ENCODE data around the gene PALM2AKAP2.

DNA sequence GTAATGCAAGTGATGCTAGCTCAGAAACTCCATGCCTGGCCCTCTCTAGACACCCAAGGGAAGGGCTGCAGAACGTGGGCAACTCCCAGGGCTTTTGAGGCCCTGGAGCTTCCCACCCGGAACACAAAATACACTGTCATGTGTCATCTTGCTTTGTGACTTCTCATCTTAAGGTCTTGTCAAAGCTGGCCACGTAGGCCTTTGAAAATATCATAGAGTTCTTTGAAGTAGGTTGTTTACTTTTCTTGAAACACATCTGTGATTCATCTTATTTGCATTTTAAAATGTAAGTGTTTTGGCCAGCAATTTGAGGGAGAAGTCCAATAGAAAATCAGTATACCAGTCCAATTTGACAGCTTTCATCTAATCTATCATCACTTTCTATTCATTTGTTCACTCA, 40.2 kb upstream of the PALM2AKAP2 start:
- TF ChIP-seq, protein P1, sequence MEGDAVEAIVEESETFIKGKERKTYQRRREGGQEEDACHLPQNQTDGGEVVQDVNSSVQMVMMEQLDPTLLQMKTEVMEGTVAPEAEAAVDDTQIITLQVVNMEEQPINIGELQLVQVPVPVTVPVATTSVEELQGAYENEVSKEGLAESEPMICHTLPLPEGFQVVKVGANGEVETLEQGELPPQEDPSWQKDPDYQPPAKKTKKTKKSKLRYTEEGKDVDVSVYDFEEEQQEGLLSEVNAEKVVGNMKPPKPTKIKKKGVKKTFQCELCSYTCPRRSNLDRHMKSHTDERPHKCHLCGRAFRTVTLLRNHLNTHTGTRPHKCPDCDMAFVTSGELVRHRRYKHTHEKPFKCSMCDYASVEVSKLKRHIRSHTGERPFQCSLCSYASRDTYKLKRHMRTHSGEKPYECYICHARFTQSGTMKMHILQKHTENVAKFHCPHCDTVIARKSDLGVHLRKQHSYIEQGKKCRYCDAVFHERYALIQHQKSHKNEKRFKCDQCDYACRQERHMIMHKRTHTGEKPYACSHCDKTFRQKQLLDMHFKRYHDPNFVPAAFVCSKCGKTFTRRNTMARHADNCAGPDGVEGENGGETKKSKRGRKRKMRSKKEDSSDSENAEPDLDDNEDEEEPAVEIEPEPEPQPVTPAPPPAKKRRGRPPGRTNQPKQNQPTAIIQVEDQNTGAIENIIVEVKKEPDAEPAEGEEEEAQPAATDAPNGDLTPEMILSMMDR (conservative IDR thresholded peaks at IDR 0.05; ENCODE audit: low read depth in 2 of 2): no peak
- TF ChIP-seq EZH2 (IDR thresholded peaks at IDR 0.05; ENCODE audit: low read depth, unreplicated experiment) (no peak), POLR2AphosphoS5 (IDR thresholded peaks at IDR 0.05; ENCODE audit: low read depth) (no peak), JUNB (IDR thresholded peaks at IDR 0.05; ENCODE audit: unreplicated experiment) (no peak), EZH2phosphoT487 (IDR thresholded peaks at IDR 0.05; ENCODE audit: unreplicated experiment) (no peak), ZNF114 (CRISPR knock-in tag; IDR thresholded peaks at IDR 0.05) (no peak), CREB1 (CRISPR knock-in tag; IDR thresholded peaks at IDR 0.05; ENCODE audit: low read depth) (no peak), NANOG (IDR thresholded peaks at IDR 0.05; ENCODE audit: borderline replicate concordance) (no peak), ZNF331 (CRISPR knock-in tag; IDR thresholded peaks at IDR 0.05; ENCODE audit: low read depth) (no peak)
- TF ChIP-seq, protein P2, sequence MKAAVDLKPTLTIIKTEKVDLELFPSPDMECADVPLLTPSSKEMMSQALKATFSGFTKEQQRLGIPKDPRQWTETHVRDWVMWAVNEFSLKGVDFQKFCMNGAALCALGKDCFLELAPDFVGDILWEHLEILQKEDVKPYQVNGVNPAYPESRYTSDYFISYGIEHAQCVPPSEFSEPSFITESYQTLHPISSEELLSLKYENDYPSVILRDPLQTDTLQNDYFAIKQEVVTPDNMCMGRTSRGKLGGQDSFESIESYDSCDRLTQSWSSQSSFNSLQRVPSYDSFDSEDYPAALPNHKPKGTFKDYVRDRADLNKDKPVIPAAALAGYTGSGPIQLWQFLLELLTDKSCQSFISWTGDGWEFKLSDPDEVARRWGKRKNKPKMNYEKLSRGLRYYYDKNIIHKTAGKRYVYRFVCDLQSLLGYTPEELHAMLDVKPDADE (IDR thresholded peaks at IDR 0.05): no peak
- TF ChIP-seq, protein P3, sequence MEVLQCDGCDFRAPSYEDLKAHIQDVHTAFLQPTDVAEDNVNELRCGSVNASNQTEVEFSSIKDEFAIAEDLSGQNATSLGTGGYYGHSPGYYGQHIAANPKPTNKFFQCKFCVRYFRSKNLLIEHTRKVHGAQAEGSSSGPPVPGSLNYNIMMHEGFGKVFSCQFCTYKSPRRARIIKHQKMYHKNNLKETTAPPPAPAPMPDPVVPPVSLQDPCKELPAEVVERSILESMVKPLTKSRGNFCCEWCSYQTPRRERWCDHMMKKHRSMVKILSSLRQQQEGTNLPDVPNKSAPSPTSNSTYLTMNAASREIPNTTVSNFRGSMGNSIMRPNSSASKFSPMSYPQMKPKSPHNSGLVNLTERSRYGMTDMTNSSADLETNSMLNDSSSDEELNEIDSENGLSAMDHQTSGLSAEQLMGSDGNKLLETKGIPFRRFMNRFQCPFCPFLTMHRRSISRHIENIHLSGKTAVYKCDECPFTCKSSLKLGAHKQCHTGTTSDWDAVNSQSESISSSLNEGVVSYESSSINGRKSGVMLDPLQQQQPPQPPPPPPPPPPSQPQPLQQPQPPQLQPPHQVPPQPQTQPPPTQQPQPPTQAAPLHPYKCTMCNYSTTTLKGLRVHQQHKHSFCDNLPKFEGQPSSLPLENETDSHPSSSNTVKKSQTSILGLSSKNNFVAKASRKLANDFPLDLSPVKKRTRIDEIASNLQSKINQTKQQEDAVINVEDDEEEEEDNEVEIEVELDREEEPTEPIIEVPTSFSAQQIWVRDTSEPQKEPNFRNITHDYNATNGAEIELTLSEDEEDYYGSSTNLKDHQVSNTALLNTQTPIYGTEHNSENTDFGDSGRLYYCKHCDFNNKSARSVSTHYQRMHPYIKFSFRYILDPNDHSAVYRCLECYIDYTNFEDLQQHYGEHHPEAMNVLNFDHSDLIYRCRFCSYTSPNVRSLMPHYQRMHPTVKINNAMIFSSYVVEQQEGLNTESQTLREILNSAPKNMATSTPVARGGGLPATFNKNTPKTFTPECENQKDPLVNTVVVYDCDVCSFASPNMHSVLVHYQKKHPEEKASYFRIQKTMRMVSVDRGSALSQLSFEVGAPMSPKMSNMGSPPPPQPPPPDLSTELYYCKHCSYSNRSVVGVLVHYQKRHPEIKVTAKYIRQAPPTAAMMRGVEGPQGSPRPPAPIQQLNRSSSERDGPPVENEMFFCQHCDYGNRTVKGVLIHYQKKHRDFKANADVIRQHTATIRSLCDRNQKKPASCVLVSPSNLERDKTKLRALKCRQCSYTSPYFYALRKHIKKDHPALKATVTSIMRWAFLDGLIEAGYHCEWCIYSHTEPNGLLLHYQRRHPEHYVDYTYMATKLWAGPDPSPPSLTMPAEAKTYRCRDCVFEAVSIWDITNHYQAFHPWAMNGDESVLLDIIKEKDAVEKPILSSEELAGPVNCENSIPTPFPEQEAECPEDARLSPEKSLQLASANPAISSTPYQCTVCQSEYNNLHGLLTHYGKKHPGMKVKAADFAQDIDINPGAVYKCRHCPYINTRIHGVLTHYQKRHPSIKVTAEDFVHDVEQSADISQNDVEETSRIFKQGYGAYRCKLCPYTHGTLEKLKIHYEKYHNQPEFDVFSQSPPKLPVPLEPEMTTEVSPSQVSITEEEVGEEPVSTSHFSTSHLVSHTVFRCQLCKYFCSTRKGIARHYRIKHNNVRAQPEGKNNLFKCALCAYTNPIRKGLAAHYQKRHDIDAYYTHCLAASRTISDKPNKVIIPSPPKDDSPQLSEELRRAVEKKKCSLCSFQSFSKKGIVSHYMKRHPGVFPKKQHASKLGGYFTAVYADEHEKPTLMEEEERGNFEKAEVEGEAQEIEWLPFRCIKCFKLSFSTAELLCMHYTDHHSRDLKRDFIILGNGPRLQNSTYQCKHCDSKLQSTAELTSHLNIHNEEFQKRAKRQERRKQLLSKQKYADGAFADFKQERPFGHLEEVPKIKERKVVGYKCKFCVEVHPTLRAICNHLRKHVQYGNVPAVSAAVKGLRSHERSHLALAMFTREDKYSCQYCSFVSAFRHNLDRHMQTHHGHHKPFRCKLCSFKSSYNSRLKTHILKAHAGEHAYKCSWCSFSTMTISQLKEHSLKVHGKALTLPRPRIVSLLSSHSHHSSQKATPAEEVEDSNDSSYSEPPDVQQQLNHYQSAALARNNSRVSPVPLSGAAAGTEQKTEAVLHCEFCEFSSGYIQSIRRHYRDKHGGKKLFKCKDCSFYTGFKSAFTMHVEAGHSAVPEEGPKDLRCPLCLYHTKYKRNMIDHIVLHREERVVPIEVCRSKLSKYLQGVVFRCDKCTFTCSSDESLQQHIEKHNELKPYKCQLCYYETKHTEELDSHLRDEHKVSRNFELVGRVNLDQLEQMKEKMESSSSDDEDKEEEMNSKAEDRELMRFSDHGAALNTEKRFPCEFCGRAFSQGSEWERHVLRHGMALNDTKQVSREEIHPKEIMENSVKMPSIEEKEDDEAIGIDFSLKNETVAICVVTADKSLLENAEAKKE (CRISPR knock-in tag; IDR thresholded peaks at IDR 0.05): no peak
- TF ChIP-seq, protein P4, sequence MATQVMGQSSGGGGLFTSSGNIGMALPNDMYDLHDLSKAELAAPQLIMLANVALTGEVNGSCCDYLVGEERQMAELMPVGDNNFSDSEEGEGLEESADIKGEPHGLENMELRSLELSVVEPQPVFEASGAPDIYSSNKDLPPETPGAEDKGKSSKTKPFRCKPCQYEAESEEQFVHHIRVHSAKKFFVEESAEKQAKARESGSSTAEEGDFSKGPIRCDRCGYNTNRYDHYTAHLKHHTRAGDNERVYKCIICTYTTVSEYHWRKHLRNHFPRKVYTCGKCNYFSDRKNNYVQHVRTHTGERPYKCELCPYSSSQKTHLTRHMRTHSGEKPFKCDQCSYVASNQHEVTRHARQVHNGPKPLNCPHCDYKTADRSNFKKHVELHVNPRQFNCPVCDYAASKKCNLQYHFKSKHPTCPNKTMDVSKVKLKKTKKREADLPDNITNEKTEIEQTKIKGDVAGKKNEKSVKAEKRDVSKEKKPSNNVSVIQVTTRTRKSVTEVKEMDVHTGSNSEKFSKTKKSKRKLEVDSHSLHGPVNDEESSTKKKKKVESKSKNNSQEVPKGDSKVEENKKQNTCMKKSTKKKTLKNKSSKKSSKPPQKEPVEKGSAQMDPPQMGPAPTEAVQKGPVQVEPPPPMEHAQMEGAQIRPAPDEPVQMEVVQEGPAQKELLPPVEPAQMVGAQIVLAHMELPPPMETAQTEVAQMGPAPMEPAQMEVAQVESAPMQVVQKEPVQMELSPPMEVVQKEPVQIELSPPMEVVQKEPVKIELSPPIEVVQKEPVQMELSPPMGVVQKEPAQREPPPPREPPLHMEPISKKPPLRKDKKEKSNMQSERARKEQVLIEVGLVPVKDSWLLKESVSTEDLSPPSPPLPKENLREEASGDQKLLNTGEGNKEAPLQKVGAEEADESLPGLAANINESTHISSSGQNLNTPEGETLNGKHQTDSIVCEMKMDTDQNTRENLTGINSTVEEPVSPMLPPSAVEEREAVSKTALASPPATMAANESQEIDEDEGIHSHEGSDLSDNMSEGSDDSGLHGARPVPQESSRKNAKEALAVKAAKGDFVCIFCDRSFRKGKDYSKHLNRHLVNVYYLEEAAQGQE (IDR thresholded peaks at IDR 0.05; ENCODE audit: unreplicated experiment): no peak

All from GM23338 (cell line).